MCF 10A (cell line): ENCODE data around the gene NDUFS8. TPM values are rescaled to one million over a fixed set of nuclear protein-coding genes. Genes with fewer than 3 reads are reported as not detected.

Experiments
- BruUV-seq: library from RNA; stranded (reverse); fragments of 400-500 nt; replicated peaks from 2 replicates; lab custom pipeline; 2021; lab: Mats Ljungman, UMichigan
- CTCF ChIA-PET: fragments of 300-600 bp; sonication (Branson Sonifier 250); formaldehyde crosslinking; extraction: SDS; loops from one replicate; lab custom pipeline; 2021; ENCODE audit warnings: antibody characterized with exemption, inconsistent platforms; lab: Yijun Ruan, JAX
- POLR2A ChIA-PET: fragments of 300-600, 350-650 bp; sonication (Branson Sonifier 250); formaldehyde crosslinking; extraction: SDS; loops from one replicate; lab custom pipeline; 2020; ENCODE audit warnings: antibody characterized with exemption, inconsistent platforms; lab: Yijun Ruan, JAX
- DNase-seq: peaks from one replicate; pipeline ENCODE4 v3.0.0-alpha.2; 2018; ENCODE audit not compliant: unreplicated experiment
- H3K27ac Mint-ChIP-seq: one replicate; pipeline ENCODE4 v1.8.0; 2022; ENCODE audit warnings: mild to moderate bottlenecking, low read depth, mixed read lengths; ENCODE audit not compliant: unreplicated experiment
- H3K27me3 Mint-ChIP-seq: one replicate; pipeline ENCODE4 v1.8.0; 2022; ENCODE audit warnings: mixed read lengths; ENCODE audit not compliant: insufficient read depth, unreplicated experiment
- H3K36me3 Mint-ChIP-seq: one replicate; pipeline ENCODE4 v1.8.0; 2022; ENCODE audit warnings: mild to moderate bottlenecking, moderate library complexity, mixed read lengths; ENCODE audit not compliant: insufficient read depth, unreplicated experiment
- H3K4me1 Mint-ChIP-seq: one replicate; pipeline ENCODE4 v1.8.0; 2022; ENCODE audit warnings: mixed read lengths; ENCODE audit not compliant: insufficient read depth, unreplicated experiment
- H3K4me3 Mint-ChIP-seq: one replicate; pipeline ENCODE4 v1.8.0; 2022; ENCODE audit warnings: mild to moderate bottlenecking, moderate library complexity, mixed read lengths; ENCODE audit not compliant: unreplicated experiment
- H3K9me3 Mint-ChIP-seq: one replicate; pipeline ENCODE4 v1.8.0; 2022; ENCODE audit warnings: mixed read lengths; ENCODE audit not compliant: unreplicated experiment
- CTCF ChIP-seq: fragments of 200-600 bp; IDR thresholded peaks from one replicate; pipeline ENCODE4 v1.8.0; 2022; ENCODE audit warnings: antibody characterized with exemption, mild to moderate bottlenecking; ENCODE audit not compliant: unreplicated experiment
- intact Hi-C: fragments of 100-400 bp; cut with micrococcal nuclease; formaldehyde crosslinking; loops from 2 replicates; pipeline ENCODE4 v1.14.1; 2022
- total RNA-seq: library from RNA; stranded (reverse); gene quantifications from 2 replicates; pipeline ENCODE4 v1.2.3, GENCODE V29; 2022

The NDUFS8 gene
- total RNA-seq, 1 experiment from 2014 or later, result 211 TPM

GRCh38 chr11:68077617-68078582, 47.4 kb downstream of the NDUFS8 start:
- Mint-ChIP-seq H3K9me3 (no peaks in the 10 kb centered on the region), H3K4me1 (peaks cover 5% of the 10 kb centered on the region), H3K27me3 (no peaks in the 10 kb centered on the region), H3K27ac (no peak overlapping the region), H3K4me3 (no peak overlapping the region), H3K36me3 (no peaks in the 10 kb centered on the region)
- CTCF ChIA-PET, result interaction anchor here (0.6 to 0.7 kb wide), 3 partner anchors 8 to 1359 kb away, joined by 3 to 6 read pairs (median 3); no protein-coding TSS in a partner anchor
- no peak for DNase-seq
- no TSS peak for BruUV-seq
- intact Hi-C loops, result no loop called here
- no peak for TF ChIP-seq CTCF
- POLR2A ChIA-PET, result no interaction called here

- DNase-seq, result no peak
- Mint-ChIP-seq H3K9me3 (no peaks in the 10 kb centered on the region), H3K4me1 (peaks cover 5% of the 10 kb centered on the region), H3K36me3 (no peaks in the 10 kb centered on the region), H3K4me3 (no peak overlapping the region), H3K27ac (no peak overlapping the region), H3K27me3 (no peaks in the 10 kb centered on the region)
- CTCF ChIA-PET, result no interaction called here
- TF ChIP-seq CTCF, result no peak
- BruUV-seq, result no TSS peak
- POLR2A ChIA-PET, result interaction anchor here (0.9 kb wide), 1 partner anchor 9 kb away, joined by 3 read pairs; no protein-coding TSS in a partner anchor
- intact Hi-C loops, result no loop called here
These were observed 50.4 kb downstream of the NDUFS8 start for GRCh38 chr11:68080860-68081259.

- Mint-ChIP-seq H3K36me3 (no peaks in the 10 kb centered on the region), H3K4me3 (no peak overlapping the region), H3K27ac (no peak overlapping the region), H3K27me3 (no peaks in the 10 kb centered on the region), H3K9me3 (no peaks in the 10 kb centered on the region), H3K4me1 (peaks cover 5% of the 10 kb centered on the region)
- CTCF ChIA-PET, result no interaction called here
- no TSS peak for BruUV-seq
- no peak for DNase-seq
- POLR2A ChIA-PET, result interaction anchor here (0.9 to 1.5 kb wide), 2 partner anchors 10 to 70 kb away, joined by 3 to 4 read pairs; no protein-coding TSS in a partner anchor
- no peak for TF ChIP-seq CTCF
- intact Hi-C loops, result no loop called here
These were observed 51.2 kb downstream of the NDUFS8 start for GRCh38 chr11:68081691-68082090.

GRCh38 chr11:68082481-68082880, 52.0 kb downstream of the NDUFS8 start:
- ChIA-PET CTCF (no interaction called here), POLR2A (interaction anchor here (1.0 to 1.5 kb wide), 2 partner anchors 9 to 69 kb away, joined by 4 to 5 read pairs; no protein-coding TSS in a partner anchor)
- BruUV-seq, result no TSS peak

More at GRCh38 chr11:68082481-68082880, 52.0 kb downstream of the NDUFS8 start:
- intact Hi-C loops, result no loop called here
- no peak overlapping the region for H3K4me3 Mint-ChIP-seq
- TF ChIP-seq CTCF, result no peak
- H3K27ac Mint-ChIP-seq, result no peak overlapping the region
- no peaks in the 10 kb centered on the region for H3K27me3 Mint-ChIP-seq
- H3K9me3 Mint-ChIP-seq, result no peaks in the 10 kb centered on the region
- peaks cover 5% of the 10 kb centered on the region for H3K4me1 Mint-ChIP-seq
- no peak for DNase-seq
- H3K36me3 Mint-ChIP-seq, result no peaks in the 10 kb centered on the region
